ENCODE results near the gene SUSD4.
"Not testable (repeated sequence)": the region's sequence is repeated elsewhere in the genome, so short reads cannot be mapped to it uniquely, and the experiment has no call there.

The SUSD4 gene

GRCh38 chr1:223363856-223364684 lies at the start of gene SUSD4:
TSS of gene SUSD4 (minus strand) at chr1:223364176. CDS start at chr1:223363425, 751 bp downstream.
- ATAC-seq (peak; percentile 75), DNase-seq (peak; percentile 53)
- H3K27me3 Mint-ChIP-seq = peaks cover 38% of the 10 kb centered on the region
- no peaks in the 10 kb centered on the region for H3K36me3 Mint-ChIP-seq (ENCODE audit: low read depth)
- no peak within 1 kb of the TSS for H3K27ac Mint-ChIP-seq
- H3K4me3 Mint-ChIP-seq = peak within 1 kb of the TSS; percentile 80
- no peaks in the 10 kb centered on the region for H3K9me3 Mint-ChIP-seq
- peaks cover 17% of the 10 kb centered on the region for H3K4me1 Mint-ChIP-seq

GRCh38 chr1:223413216-223413615 lies 49.2 kb upstream of the SUSD4 start:
- Mint-ChIP-seq H3K9me3 (no peaks in the 10 kb centered on the region), H3K36me3 (ENCODE audit: low read depth) (no peaks in the 10 kb centered on the region), H3K27ac (no peak overlapping the region), H3K4me1 (no peaks in the 10 kb centered on the region), H3K27me3 (no peaks in the 10 kb centered on the region), H3K4me3 (no peak overlapping the region)
- ATAC-seq = no peak
- DNase-seq = no peak

- ATAC-seq = no peak
- H3K27ac Mint-ChIP-seq = no peak overlapping the region
- H3K27me3 Mint-ChIP-seq = no peaks in the 10 kb centered on the region
- no peak for DNase-seq
- H3K9me3 Mint-ChIP-seq = no peaks in the 10 kb centered on the region
- H3K4me3 Mint-ChIP-seq = no peak overlapping the region
- no peaks in the 10 kb centered on the region for H3K36me3 Mint-ChIP-seq (ENCODE audit: low read depth)
- no peaks in the 10 kb centered on the region for H3K4me1 Mint-ChIP-seq
These were observed 47.7 kb upstream of the SUSD4 start for GRCh38 chr1:223411710-223412109.

GRCh38 chr1:223411309-223411708 lies 47.3 kb upstream of the SUSD4 start:
- Mint-ChIP-seq H3K9me3 (no peaks in the 10 kb centered on the region), H3K36me3 (ENCODE audit: low read depth) (no peaks in the 10 kb centered on the region), H3K27me3 (no peaks in the 10 kb centered on the region), H3K4me1 (no peaks in the 10 kb centered on the region), H3K4me3 (no peak overlapping the region), H3K27ac (no peak overlapping the region)
- no peak for DNase-seq
- no peak for ATAC-seq

GRCh38 chr1:223410036-223410435 lies 46.1 kb upstream of the SUSD4 start:
- no peak overlapping the region for H3K27ac Mint-ChIP-seq
- H3K9me3 Mint-ChIP-seq = no peaks in the 10 kb centered on the region
- H3K36me3 Mint-ChIP-seq (ENCODE audit: low read depth) = no peaks in the 10 kb centered on the region
- peaks cover 2% of the 10 kb centered on the region for H3K4me1 Mint-ChIP-seq
- DNase-seq = no peak
- H3K27me3 Mint-ChIP-seq = peaks cover 2% of the 10 kb centered on the region
- H3K4me3 Mint-ChIP-seq = no peak overlapping the region
- no peak for ATAC-seq

GRCh38 chr1:223405507-223405906 lies 41.5 kb upstream of the SUSD4 start:
- H3K4me1 Mint-ChIP-seq = peaks cover 30% of the 10 kb centered on the region
- ATAC-seq (no peak), DNase-seq (no peak)
- peaks cover 18% of the 10 kb centered on the region for H3K9me3 Mint-ChIP-seq
- H3K4me3 Mint-ChIP-seq = no peak overlapping the region
- H3K27me3 Mint-ChIP-seq = peaks cover 3% of the 10 kb centered on the region
- H3K36me3 Mint-ChIP-seq (ENCODE audit: low read depth) = no peaks in the 10 kb centered on the region
- no peak overlapping the region for H3K27ac Mint-ChIP-seq

GRCh38 chr1:223403184-223403815 lies 39.3 kb upstream of the SUSD4 start:
- DNase-seq (no peak), ATAC-seq (no peak)
- Mint-ChIP-seq H3K4me3 (no peak overlapping the region), H3K4me1 (peaks cover 30% of the 10 kb centered on the region), H3K27ac (no peak overlapping the region), H3K9me3 (peaks cover 18% of the 10 kb centered on the region), H3K27me3 (peaks cover 3% of the 10 kb centered on the region), H3K36me3 (ENCODE audit: low read depth) (no peaks in the 10 kb centered on the region)

GRCh38 chr1:223402790-223403142 lies 38.8 kb upstream of the SUSD4 start:
- Mint-ChIP-seq H3K4me1 (peaks cover 30% of the 10 kb centered on the region), H3K27ac (peak overlapping the region; percentile 72), H3K27me3 (peaks cover 3% of the 10 kb centered on the region), H3K4me3 (no peak overlapping the region), H3K36me3 (ENCODE audit: low read depth) (no peaks in the 10 kb centered on the region), H3K9me3 (peaks cover 18% of the 10 kb centered on the region)
- ATAC-seq (no peak), DNase-seq (no peak)

- H3K27ac Mint-ChIP-seq = peak overlapping the region; percentile 72
- H3K27me3 Mint-ChIP-seq = peaks cover 3% of the 10 kb centered on the region
- ATAC-seq (peak; percentile 95), DNase-seq (no peak)
- H3K36me3 Mint-ChIP-seq (ENCODE audit: low read depth) = no peaks in the 10 kb centered on the region
- H3K9me3 Mint-ChIP-seq = peaks cover 18% of the 10 kb centered on the region
- H3K4me1 Mint-ChIP-seq = peaks cover 30% of the 10 kb centered on the region
- no peak overlapping the region for H3K4me3 Mint-ChIP-seq
These were observed 38.2 kb upstream of the SUSD4 start for GRCh38 chr1:223401873-223402789.

GRCh38 chr1:223399393-223399792 lies 35.4 kb upstream of the SUSD4 start:
- not testable (repeated sequence) for DNase-seq; H3K4me3 Mint-ChIP-seq; H3K27me3 Mint-ChIP-seq; H3K36me3 Mint-ChIP-seq (ENCODE audit: low read depth); H3K27ac Mint-ChIP-seq; ATAC-seq
- H3K9me3 Mint-ChIP-seq = peaks cover 18% of the 10 kb centered on the region
- H3K4me1 Mint-ChIP-seq = peaks cover 24% of the 10 kb centered on the region

- H3K27ac Mint-ChIP-seq = no peak overlapping the region
- no peaks in the 10 kb centered on the region for H3K36me3 Mint-ChIP-seq (ENCODE audit: low read depth)
- H3K9me3 Mint-ChIP-seq = no peaks in the 10 kb centered on the region
- H3K4me3 Mint-ChIP-seq = no peak overlapping the region
- ATAC-seq = no peak
- peaks cover 32% of the 10 kb centered on the region for H3K27me3 Mint-ChIP-seq
- DNase-seq = no peak
- H3K4me1 Mint-ChIP-seq = no peaks in the 10 kb centered on the region
These were observed 30.7 kb upstream of the SUSD4 start for GRCh38 chr1:223394706-223395105.

- Mint-ChIP-seq H3K9me3 (no peaks in the 10 kb centered on the region), H3K4me1 (no peaks in the 10 kb centered on the region), H3K36me3 (ENCODE audit: low read depth) (no peaks in the 10 kb centered on the region), H3K4me3 (no peak overlapping the region), H3K27me3 (peaks cover 35% of the 10 kb centered on the region), H3K27ac (no peak overlapping the region)
- no peak for DNase-seq
- no peak for ATAC-seq
These were observed 30.3 kb upstream of the SUSD4 start for GRCh38 chr1:223394242-223394641.

GRCh38 chr1:223393275-223394214 lies 29.6 kb upstream of the SUSD4 start, which contains the start of gene CCDC185:
TSS of gene CCDC185 (plus strand) at chr1:223393415. CDS start at chr1:223393476, 61 bp downstream.
- ATAC-seq (no peak), DNase-seq (no peak)
- peaks cover 35% of the 10 kb centered on the region for H3K27me3 Mint-ChIP-seq
- H3K36me3 Mint-ChIP-seq (ENCODE audit: low read depth) = no peaks in the 10 kb centered on the region
- no peaks in the 10 kb centered on the region for H3K4me1 Mint-ChIP-seq
- no peaks in the 10 kb centered on the region for H3K9me3 Mint-ChIP-seq
- no peak within 1 kb of the TSS for H3K27ac Mint-ChIP-seq
- H3K4me3 Mint-ChIP-seq = no peak within 1 kb of the TSS

GRCh38 chr1:223390618-223391017 lies 26.6 kb upstream of the SUSD4 start:
- Mint-ChIP-seq H3K27me3 (peaks cover 39% of the 10 kb centered on the region), H3K4me3 (no peak overlapping the region), H3K36me3 (ENCODE audit: low read depth) (no peaks in the 10 kb centered on the region), H3K4me1 (no peaks in the 10 kb centered on the region), H3K9me3 (no peaks in the 10 kb centered on the region), H3K27ac (no peak overlapping the region)
- DNase-seq (no peak), ATAC-seq (no peak)
